SK-N-SH treated with all-trans-retinoic acid at 6 μM for 48 hours (cell line): ENCODE results near the gene PLCL2.

Experiments used
- CREB5 ChIP-seq: fragments of 250-450 bp; sonication (Bioruptor Pico); IDR thresholded peaks from 2 replicates; pipeline ENCODE4 v1.5.1; 2020; ENCODE audit warnings: low read depth, mild to moderate bottlenecking, moderate library complexity
- CSDC2 ChIP-seq: fragments of 250-450 bp; sonication (Bioruptor Pico); IDR thresholded peaks from 2 replicates; pipeline ENCODE4 v1.5.0; 2020; ENCODE audit warnings: mild to moderate bottlenecking, moderate library complexity
- OSR1 ChIP-seq: fragments of 250-450 bp; sonication (Bioruptor Pico); IDR thresholded peaks from 2 replicates; pipeline ENCODE4 v1.8.0; 2022; ENCODE audit warnings: moderate library complexity, mild to moderate bottlenecking, inconsistent platforms
- PATZ1 ChIP-seq: fragments of 250-450 bp; sonication (Bioruptor Pico); IDR thresholded peaks from 2 replicates; pipeline ENCODE4 v1.8.0; 2020; ENCODE audit warnings: mild to moderate bottlenecking, moderate library complexity, borderline replicate concordance
- RARB ChIP-seq: fragments of 250-450 bp; sonication (Bioruptor Pico); IDR thresholded peaks from 2 replicates; pipeline ENCODE4 v1.8.0; 2021; ENCODE audit warnings: mild to moderate bottlenecking, moderate library complexity
- ZFP3 ChIP-seq: fragments of 250-450 bp; sonication (Bioruptor Pico); IDR thresholded peaks from 2 replicates; pipeline ENCODE4 v1.5.0; 2020; ENCODE audit warnings: mild to moderate bottlenecking, moderate library complexity
- ZNF565 ChIP-seq: fragments of 450-650 bp; formaldehyde crosslinking; conservative IDR thresholded peaks from 2 replicates; pipeline ENCODE4 v1.5.0; 2020; ENCODE audit warnings: low read depth, mild to moderate bottlenecking, moderate library complexity
- ZNF70 ChIP-seq: fragments of 450-650 bp; formaldehyde crosslinking; IDR thresholded peaks from 2 replicates; pipeline ENCODE4 v1.5.0; 2020; ENCODE audit warnings: mild to moderate bottlenecking, moderate library complexity

GRCh38 chr3:16999161-16999560, 114.4 kb downstream of the PLCL2 start:
- TF ChIP-seq CSDC2 (CRISPR knock-in tag) (no peak), ZNF565 (CRISPR knock-in tag) (no peak), RARB (CRISPR knock-in tag) (no peak), ZFP3 (no peak), CREB5 (CRISPR knock-in tag) (no peak), ZNF70 (CRISPR knock-in tag) (no peak), OSR1 (CRISPR knock-in tag) (no peak), PATZ1 (CRISPR knock-in tag) (no peak)
